Mucosa of stomach (tissue), 1 donor: ENCODE results near the gene RAC2.

ENCODE experiments used
- H3K27me3 ChIP-seq: one replicate; pipeline ENCODE4 v1.7.0; 2013; ENCODE audit warnings: mild to moderate bottlenecking, low read length; ENCODE audit not compliant: control insufficient read depth, insufficient read depth
- H3K36me3 ChIP-seq: one replicate; pipeline ENCODE4 v1.7.0; 2013; ENCODE audit warnings: low read length; ENCODE audit not compliant: control insufficient read depth, insufficient read depth
- H3K4me1 ChIP-seq: one replicate; pipeline ENCODE4 v1.7.0; 2013; ENCODE audit warnings: mild to moderate bottlenecking, low read length; ENCODE audit not compliant: control insufficient read depth, insufficient read depth
- H3K4me3 ChIP-seq: one replicate; pipeline ENCODE4 v1.7.0; 2013; ENCODE audit warnings: low read length
- H3K9ac ChIP-seq: one replicate; pipeline ENCODE4 v1.7.0; 2013; ENCODE audit warnings: mild to moderate bottlenecking, low read length, moderate library complexity
- H3K9me3 ChIP-seq: one replicate; pipeline ENCODE4 v1.7.0; 2013; ENCODE audit warnings: mild to moderate bottlenecking, low read length, moderate library complexity; ENCODE audit not compliant: control insufficient read depth
- donor health status: Pancreatic carcinoma.

Gene RAC2

DNA sequence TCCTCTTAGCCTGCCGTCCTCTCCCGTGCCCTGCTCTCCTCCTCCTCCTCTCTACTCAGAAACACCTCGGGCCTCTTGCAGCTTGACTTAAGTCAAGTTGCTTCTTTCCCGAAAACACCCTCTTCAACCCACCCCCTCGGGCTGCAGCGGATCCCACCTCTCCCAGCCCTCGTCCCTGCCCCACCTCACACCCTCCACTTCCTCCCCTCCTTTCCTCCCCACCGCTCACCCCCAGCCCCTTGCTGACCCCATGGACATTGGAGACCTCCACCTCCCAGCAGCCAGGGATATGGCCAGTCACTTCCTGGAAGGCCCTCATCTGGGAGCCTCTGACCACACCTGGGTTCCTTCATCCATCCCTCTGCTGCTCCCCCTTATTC is 29.8 kb upstream of the RAC2 start:
- no peaks in the 10 kb centered on the region for H3K27me3 ChIP-seq

DNA sequence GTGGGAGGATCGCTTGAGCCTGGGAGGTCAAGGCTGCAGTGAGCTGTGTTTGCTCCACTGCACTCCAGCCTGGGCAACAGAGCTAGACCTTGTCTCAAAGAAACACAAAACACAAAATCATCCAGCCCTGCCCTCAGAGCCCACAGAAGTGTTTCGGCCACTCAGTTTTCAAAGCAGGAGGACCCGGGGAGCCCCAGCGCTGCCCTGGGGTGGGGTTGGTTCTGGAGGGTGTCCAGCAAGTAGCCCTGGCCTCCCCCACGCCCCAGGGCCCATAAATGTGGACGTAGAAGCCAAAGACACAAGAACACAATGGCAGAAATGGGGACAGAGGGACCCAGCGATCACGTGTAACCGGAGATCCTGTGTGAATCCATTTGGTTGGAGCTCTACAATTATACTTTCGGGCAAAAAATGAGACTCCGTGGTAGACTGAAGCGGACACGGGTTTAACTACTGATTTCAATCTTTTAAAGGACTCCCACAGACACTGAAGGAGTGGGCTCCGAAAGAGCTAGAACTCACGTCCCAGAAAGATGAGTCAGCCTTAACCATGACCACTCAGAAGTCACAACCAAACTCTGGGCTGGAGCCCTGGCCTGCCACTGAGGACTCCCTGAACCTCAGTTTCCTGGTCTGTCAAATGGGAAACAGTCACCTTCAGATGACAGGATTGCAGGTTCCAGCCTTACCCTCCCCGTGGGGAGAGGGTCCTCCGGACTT is 29.2 kb upstream of the RAC2 start:
- no peaks in the 10 kb centered on the region for H3K4me1 ChIP-seq
- H3K9ac ChIP-seq = no peak overlapping the region
- no peak overlapping the region for H3K4me3 ChIP-seq
- H3K36me3 ChIP-seq = no peaks in the 10 kb centered on the region
- no peaks in the 10 kb centered on the region for H3K9me3 ChIP-seq
- no peaks in the 10 kb centered on the region for H3K27me3 ChIP-seq

More for the DNA sequence above, 29.8 kb upstream of the RAC2 start:
- H3K4me1 ChIP-seq = no peaks in the 10 kb centered on the region
- no peak overlapping the region for H3K9ac ChIP-seq
- H3K9me3 ChIP-seq = no peaks in the 10 kb centered on the region
- no peak overlapping the region for H3K4me3 ChIP-seq
- no peaks in the 10 kb centered on the region for H3K36me3 ChIP-seq

DNA sequence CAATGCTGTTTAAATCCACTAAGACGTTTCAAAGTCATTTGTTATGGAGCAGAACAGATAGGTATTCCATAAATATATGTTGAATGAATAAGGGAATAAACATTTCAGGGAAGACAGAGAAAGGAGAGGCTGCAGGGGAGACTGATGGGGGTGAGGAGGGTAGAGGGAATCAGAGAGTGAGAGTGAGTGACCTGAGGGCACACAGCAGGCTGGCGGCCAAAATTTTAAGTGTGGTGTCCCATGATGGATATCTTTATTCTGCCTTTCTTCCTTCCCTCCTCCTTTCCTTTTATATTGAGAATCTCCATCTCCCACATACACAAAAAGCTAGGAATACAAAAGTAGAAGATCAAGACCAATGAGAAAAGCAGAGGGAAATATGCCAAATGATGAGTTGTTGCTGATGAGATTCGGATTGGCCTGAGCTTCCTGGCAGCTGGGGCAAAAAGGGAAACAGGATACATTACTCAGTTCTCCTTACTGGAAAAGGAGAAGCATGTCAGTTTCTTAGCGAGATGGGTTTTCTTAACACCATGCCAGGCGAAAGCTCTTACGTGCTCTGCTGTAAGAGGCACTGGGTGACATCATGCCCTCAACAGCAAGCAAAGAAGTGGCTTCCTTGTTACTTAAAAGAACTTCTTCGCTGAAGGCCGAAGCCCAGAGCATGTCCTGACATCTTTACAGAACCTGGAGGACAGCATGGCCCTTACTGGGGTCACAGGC is 27.0 kb upstream of the RAC2 start:
- Histone ChIP-seq H3K9ac (no peak overlapping the region), H3K27me3 (no peaks in the 10 kb centered on the region), H3K9me3 (no peaks in the 10 kb centered on the region), H3K4me3 (no peak overlapping the region), H3K36me3 (no peaks in the 10 kb centered on the region), H3K4me1 (no peaks in the 10 kb centered on the region)

DNA sequence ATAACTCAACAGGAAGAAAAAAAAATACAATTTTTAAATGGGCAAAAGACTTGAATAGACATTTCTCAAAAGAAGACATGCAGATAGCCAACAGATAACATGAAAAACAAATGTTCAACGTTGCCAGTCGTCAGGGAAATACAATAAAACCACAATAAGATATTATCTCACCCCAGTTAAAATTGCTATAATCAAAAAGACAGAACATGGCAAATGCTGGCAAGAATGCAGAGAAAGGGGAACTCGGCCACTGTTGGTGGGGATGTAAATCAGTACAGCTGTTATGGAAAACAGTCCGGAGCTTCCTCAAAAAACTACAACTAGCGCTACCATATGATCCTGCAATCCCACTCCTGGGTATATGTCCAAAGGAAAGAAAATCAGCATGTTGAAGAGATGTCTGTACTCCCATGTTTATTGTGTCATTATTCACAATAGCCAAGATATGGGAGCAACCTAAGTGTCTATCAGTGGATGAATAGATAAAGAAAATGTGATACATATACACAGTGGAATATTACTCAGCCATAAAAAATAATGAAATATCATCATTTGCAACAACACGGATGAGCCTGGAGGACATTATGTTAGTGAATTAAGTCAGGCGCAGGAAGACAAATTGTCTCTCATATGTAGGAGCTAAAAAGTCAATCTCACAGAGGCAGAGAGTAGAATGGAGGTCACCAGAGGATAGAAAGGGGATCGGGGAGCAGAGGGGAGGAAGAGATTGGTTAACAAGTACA is 26.0 kb upstream of the RAC2 start:
- Histone ChIP-seq H3K9me3 (no peaks in the 10 kb centered on the region), H3K27me3 (no peaks in the 10 kb centered on the region), H3K36me3 (no peaks in the 10 kb centered on the region), H3K4me3 (no peak overlapping the region), H3K9ac (no peak overlapping the region), H3K4me1 (no peaks in the 10 kb centered on the region)

DNA sequence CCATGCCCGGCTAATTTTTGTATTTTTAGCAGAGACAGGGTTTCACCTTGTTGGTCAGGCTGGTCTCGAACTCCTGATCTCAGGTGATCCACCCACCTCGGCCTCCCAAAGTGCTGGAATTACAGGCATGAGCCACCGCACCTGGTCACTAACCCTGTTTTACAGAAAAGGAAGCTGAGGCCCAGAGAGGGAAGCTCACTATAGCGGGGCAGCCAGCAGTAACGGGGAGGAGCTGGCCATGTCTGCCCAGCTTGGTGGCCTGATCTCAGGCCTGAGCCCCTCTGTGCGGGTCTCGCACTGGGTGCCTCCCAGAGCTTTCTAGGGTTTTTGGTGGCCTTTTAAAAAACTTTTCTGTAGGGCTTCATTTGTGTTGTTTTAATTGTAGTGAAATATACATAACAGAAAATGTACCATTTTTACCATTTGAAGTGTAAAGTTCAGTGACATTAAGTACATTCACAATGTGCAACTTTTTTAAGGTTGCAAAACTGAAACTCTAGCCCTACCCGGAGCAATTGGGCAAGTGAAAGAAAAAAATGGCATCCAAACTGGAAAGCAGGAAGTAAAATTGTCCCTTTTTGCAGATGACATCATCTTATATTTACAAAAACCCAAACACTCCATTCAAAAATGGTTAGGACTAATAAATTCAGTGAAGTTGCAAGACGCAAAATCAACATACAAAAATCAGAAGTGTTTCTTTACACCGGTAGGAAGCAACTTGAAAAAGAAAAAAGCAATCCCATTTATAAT is 23.8 kb upstream of the RAC2 start:
- H3K9ac ChIP-seq = no peak overlapping the region
- H3K4me1 ChIP-seq = no peaks in the 10 kb centered on the region
- no peak overlapping the region for H3K4me3 ChIP-seq
- H3K9me3 ChIP-seq = no peaks in the 10 kb centered on the region
- H3K27me3 ChIP-seq = no peaks in the 10 kb centered on the region
- no peaks in the 10 kb centered on the region for H3K36me3 ChIP-seq

DNA sequence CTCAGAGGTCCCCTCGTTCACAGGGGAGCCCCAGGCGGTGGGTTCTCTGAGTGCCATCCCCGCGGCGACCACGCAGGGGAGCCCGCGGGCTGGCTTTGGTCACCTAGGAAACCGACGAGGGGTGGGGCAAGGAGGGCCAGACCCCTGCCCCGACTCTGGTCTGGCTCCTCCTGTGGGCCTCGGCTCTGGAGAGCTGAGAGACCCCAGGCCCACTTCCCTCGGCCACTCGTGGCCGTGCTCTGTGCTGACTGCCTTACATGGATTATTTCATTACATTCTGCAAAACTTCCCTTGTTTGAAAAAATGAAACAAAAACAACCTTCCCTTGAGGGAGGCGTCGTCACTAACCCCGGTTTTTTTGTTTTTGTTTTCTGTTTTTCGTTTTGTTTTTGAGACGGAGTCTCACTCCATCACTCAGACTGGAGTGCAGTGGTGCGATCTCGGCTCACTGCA is 23.1 kb upstream of the RAC2 start:
- H3K4me3 ChIP-seq = no peak overlapping the region
- H3K4me1 ChIP-seq = no peaks in the 10 kb centered on the region
- no peaks in the 10 kb centered on the region for H3K27me3 ChIP-seq
- H3K36me3 ChIP-seq = no peaks in the 10 kb centered on the region
- H3K9ac ChIP-seq = no peak overlapping the region
- H3K9me3 ChIP-seq = no peaks in the 10 kb centered on the region

DNA sequence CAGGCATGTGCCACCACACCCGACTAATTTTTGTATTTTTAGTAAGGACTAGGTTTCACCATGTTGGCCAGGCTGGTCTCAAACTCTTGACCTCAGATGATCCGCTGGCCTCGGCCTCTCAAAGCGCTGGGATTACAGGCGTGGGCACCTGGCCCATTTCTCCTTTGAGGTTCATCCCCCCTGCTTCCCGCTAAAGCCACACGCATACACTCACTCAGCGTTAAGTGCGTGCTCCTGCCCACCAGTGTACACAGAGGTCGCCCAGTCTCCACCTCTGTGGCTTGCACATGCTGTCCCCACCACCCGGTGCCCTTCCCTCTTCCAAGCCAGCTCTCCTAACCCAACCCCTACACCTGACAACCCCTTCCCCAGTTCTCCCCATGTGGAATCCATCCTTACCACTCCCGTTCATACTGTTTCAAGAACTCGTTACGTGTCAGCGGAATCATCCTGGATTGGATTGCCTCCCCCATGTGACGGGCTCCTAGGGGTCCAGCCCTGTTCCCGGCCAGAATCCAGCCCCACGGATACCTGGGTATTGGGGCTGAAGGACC is 22.6 kb upstream of the RAC2 start:
- H3K9ac ChIP-seq = no peak overlapping the region

DNA sequence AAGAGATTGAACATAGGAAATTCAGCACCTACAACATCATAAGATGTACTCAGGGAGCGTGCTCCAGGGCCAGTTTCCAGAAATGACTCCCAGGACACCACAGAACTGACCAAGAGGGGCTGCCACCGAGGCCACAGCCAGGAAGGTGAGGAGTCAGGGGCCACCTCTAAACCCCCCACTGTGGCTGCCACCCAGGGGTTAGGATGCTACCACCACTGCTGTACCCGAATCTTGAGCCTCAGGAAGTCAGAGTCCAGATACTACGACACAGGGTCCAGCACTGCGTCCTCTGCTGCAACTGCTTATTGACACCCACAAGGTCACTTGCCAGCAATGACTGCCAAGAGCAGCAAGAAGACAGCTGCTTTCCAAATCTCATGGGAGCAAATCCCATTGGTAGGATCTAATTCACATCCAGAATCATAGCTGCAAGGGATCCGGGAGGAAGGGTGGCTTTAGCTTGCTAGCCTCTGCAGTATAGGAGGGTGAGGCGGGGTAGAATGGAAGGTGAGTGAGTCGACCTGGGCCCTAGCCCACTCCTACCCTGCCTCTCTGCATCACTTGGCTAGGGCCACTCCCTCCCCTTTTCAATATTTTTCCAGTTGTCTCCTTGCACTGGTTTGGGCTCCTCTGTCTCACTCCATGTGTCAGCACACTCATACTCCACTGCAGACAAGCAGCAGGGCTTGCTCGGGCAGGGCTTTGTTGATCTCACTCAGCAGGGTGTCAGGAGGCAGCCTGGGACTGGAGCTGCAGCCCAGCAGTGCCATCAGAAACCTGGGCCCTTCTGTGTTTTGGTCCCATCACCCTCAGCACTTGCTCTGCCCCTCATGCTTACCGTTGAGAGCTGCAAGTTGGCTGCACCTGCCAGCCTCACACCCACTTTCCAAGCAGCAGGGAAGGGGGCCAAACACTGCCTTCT is 20.2 kb upstream of the RAC2 start:
- H3K9ac ChIP-seq = no peak overlapping the region
- H3K4me3 ChIP-seq = no peak overlapping the region
- H3K36me3 ChIP-seq = no peaks in the 10 kb centered on the region
- H3K4me1 ChIP-seq = peaks cover 7% of the 10 kb centered on the region
- peaks cover 20% of the 10 kb centered on the region for H3K27me3 ChIP-seq
- no peaks in the 10 kb centered on the region for H3K9me3 ChIP-seq

More for the DNA sequence above, 22.6 kb upstream of the RAC2 start:
- no peaks in the 10 kb centered on the region for H3K4me1 ChIP-seq
- H3K27me3 ChIP-seq = no peaks in the 10 kb centered on the region
- H3K36me3 ChIP-seq = no peaks in the 10 kb centered on the region
- H3K9me3 ChIP-seq = no peaks in the 10 kb centered on the region
- H3K4me3 ChIP-seq = no peak overlapping the region

DNA sequence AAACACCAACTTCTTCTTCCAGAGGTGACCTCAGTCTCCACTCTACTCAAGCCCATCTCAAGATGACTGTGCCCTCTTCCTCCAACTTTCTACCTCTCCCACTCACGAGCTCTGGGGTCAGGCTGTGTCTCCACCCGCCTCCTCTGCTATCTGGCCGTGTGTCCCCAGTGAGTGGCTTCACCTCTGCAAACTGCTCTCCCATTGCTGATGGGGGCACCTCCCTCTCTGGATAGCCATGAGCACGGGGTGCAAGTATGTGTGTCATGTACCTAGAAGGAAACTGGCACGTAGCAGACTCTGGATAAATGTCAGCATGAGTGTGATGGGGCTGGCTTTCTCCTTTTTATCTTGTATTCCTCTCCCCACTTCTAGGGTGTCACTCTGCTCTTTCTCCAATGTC is 18.3 kb upstream of the RAC2 start:
- Histone ChIP-seq H3K4me1 (peaks cover 7% of the 10 kb centered on the region), H3K4me3 (no peak overlapping the region), H3K27me3 (peaks cover 25% of the 10 kb centered on the region), H3K9me3 (no peaks in the 10 kb centered on the region), H3K9ac (no peak overlapping the region), H3K36me3 (no peaks in the 10 kb centered on the region)

DNA sequence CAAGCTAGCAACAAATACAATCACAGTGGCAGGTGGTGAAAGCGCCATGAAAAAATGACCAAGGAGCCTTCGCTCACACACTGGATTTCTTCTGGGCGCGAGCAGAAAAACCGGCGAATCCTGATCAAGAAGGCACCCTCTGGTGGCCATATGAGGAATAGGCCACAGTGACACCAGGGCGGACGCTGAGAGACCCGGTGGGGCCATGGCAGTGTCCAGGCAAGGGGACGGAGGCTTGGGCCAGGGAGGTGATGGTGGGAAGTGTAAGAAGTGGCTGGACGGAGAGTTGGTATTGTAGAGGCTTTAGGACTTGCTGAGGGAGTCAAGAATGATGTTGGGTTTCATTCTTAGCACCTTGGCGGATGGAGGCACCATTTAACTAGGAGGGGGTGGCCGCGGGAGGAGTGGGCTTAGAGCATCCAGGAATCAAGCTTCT is 16.9 kb upstream of the RAC2 start:
- Histone ChIP-seq H3K36me3 (no peaks in the 10 kb centered on the region), H3K4me3 (no peak overlapping the region), H3K9me3 (no peaks in the 10 kb centered on the region), H3K27me3 (peaks cover 31% of the 10 kb centered on the region), H3K9ac (no peak overlapping the region), H3K4me1 (peaks cover 7% of the 10 kb centered on the region)
